GM03348 (cell line): ENCODE measurements around the gene CFL1.

Source experiments
- DNase-seq: peaks from one replicate; pipeline ENCODE4 v3.0.0; 2012; ENCODE audit warnings: low spot score

Gene CFL1

GRCh38 chr11:65887723-65888162, 29.8 kb upstream of the CFL1 start:
- DNase-seq: peak; percentile 44

GRCh38 chr11:65886826-65887722, 29.1 kb upstream of the CFL1 start:
- no peak for DNase-seq

- no peak for DNase-seq
Observed at GRCh38 chr11:65885808-65886536, 28.0 kb upstream of the CFL1 start.

- no peak for DNase-seq
Observed at GRCh38 chr11:65885231-65885630, 27.3 kb upstream of the CFL1 start.

- DNase-seq: peak; percentile 88
Observed at GRCh38 chr11:65884716-65885092, 26.7 kb upstream of the CFL1 start.

- no peak for DNase-seq
Observed at GRCh38 chr11:65883786-65884715, 26.1 kb upstream of the CFL1 start.

- DNase-seq: no peak
Observed at GRCh38 chr11:65883058-65883761, 25.2 kb upstream of the CFL1 start.

- no peak for DNase-seq
Observed at GRCh38 chr11:65882120-65883057, 24.4 kb upstream of the CFL1 start.

- DNase-seq: no peak
Observed at GRCh38 chr11:65880844-65881421, 23.0 kb upstream of the CFL1 start.

GRCh38 chr11:65880027-65880426, 22.0 kb upstream of the CFL1 start:
- DNase-seq: no peak

- DNase-seq: no peak
Observed at GRCh38 chr11:65879617-65880016, 21.6 kb upstream of the CFL1 start, which contains the start of gene CTSW. TSS of gene CTSW (plus strand) at chr11:65879837. CDS start at chr11:65879855, 18 bp downstream.

GRCh38 chr11:65873318-65874156, 15.6 kb upstream of the CFL1 start:
- DNase-seq: peak; percentile 97

GRCh38 chr11:65872586-65873317, 14.8 kb upstream of the CFL1 start, which contains the start of gene EFEMP2:
TSS of gene EFEMP2 (minus strand) at chr11:65872800. CDS start at chr11:65872354, 446 bp downstream.
- DNase-seq: peak; percentile 81

GRCh38 chr11:65871811-65872548, 14.0 kb upstream of the CFL1 start:
- peak; percentile 55 for DNase-seq

GRCh38 chr11:65870706-65871681, 13.0 kb upstream of the CFL1 start:
- no peak for DNase-seq

- no peak for DNase-seq
Observed at GRCh38 chr11:65870307-65870658, 12.3 kb upstream of the CFL1 start.
